HCT116 (cell line): ENCODE results near the gene MBTPS1. TPM values are rescaled to one million over a fixed set of nuclear protein-coding genes. Genes with fewer than 3 reads are reported as not detected.

ENCODE experiments used
- ATAC-seq: fragments of 200-7000 bp; cut with Tn5 transposase; 2 replicates; pipeline ENCODE4 v1.9.1; 2020; ENCODE audit warnings: mild to moderate bottlenecking, moderate library complexity
- BruUV-seq: library from RNA; stranded (reverse); fragments of 400-500 nt; replicated peaks from 2 replicates; lab custom pipeline; 2021; lab: Mats Ljungman, UMichigan
- CTCF ChIA-PET: fragments of 300-600 bp; sonication (Branson Sonifier 250); formaldehyde crosslinking; loops from one replicate; lab custom pipeline; 2021; ENCODE audit warnings: antibody characterized with exemption; lab: Charles Lee
- POLR2A ChIA-PET: fragments of 300-600, 350-600 bp; sonication (Branson Sonifier 250); formaldehyde crosslinking; loops from one replicate; lab custom pipeline; 2021; ENCODE audit warnings: antibody characterized with exemption; lab: Charles Lee
- RAD21 ChIA-PET, 2 experiments: fragments of 300-600 bp; sonication (Branson Sonifier 250); formaldehyde crosslinking; loops; one replicate each; lab custom pipeline; 2023; ENCODE audit warnings: low total read pairs in 2 of 2; ENCODE audit not compliant: uncharacterized antibody in 2 of 2, unreplicated experiment in 2 of 2, low non-redundant PET in 1 of 2; lab: Charles Lee
- DNase-seq: peaks from one replicate; pipeline ENCODE4 v3.0.0-alpha.2; 2010; ENCODE audit warnings: low read depth, low spot score
- H2AFZ ChIP-seq: fragments of 200-600 bp; shearing (Covaris generic), sonication (generic); 2 replicates; pipeline ENCODE4 v1.6.1; 2017; ENCODE audit warnings: low read depth, mixed run types, mixed read lengths, antibody characterized with exemption, low read length; ENCODE audit not compliant: poor library complexity, severe bottlenecking
- H3K27ac ChIP-seq: 2 replicates; pipeline ENCODE4 v1.5.1; 2012; ENCODE audit warnings: low read depth, low read length
- H3K27me3 ChIP-seq: fragments of 200-600 bp; sonication (generic); 2 replicates; pipeline ENCODE4 v1.6.1; 2016; ENCODE audit warnings: mixed run types, low read length, mixed read lengths; ENCODE audit not compliant: insufficient read depth
- H3K36me3 ChIP-seq, 2 experiments: fragments of 200-500 bp in 1 of 2; fragments of 200-600 bp in 1 of 2; sonication (Bioruptor generic) in 1 of 2; sonication (generic) in 1 of 2; 2 replicates each; pipeline versions ENCODE4 v1.5.1 to v1.6.1; 2014 to 2016; ENCODE audit warnings: low read length in 2 of 2, inconsistent platforms in 1 of 2, mixed read lengths in 1 of 2, mixed run types in 1 of 2; ENCODE audit not compliant: insufficient read depth in 2 of 2, control insufficient read depth in 1 of 2
- H3K4me1 ChIP-seq, 2 experiments: fragments of 200-600 bp in 1 of 2; sonication (generic) in 1 of 2; 2 replicates each; pipeline versions ENCODE4 v1.5.1 to v1.6.1; 2012 to 2017; ENCODE audit warnings: low read length in 2 of 2, inconsistent platforms in 1 of 2, mild to moderate bottlenecking in 1 of 2, mixed read lengths in 1 of 2, mixed run types in 1 of 2, moderate library complexity in 1 of 2; ENCODE audit not compliant: insufficient read depth in 2 of 2, control insufficient read depth in 1 of 2
- H3K4me2 ChIP-seq: fragments of 200-600 bp; sonication (generic); 2 replicates; pipeline ENCODE4 v1.6.1; 2017; ENCODE audit warnings: mixed run types, low read length, mixed read lengths
- H3K4me3 ChIP-seq, 2 experiments: fragments of 200-600 bp in 1 of 2; sonication (generic) in 1 of 2; replicated peaks in 1 of 2; 2 replicates each; pipeline ENCODE4 v1.5.1; 2011 to 2016; ENCODE audit warnings: low read length in 2 of 2, control low read depth in 1 of 2, low read depth in 1 of 2, mild to moderate bottlenecking in 1 of 2, mixed read lengths in 1 of 2, mixed run types in 1 of 2
- H3K79me2 ChIP-seq: fragments of 200-600 bp; sonication (generic); 2 replicates; pipeline ENCODE4 v1.6.1; 2017; ENCODE audit warnings: mild to moderate bottlenecking, mixed run types, low read length, moderate library complexity, mixed read lengths; ENCODE audit not compliant: insufficient read depth
- H3K9ac ChIP-seq: fragments of 200-600 bp; sonication (generic); 2 replicates; pipeline ENCODE4 v1.6.1; 2016; ENCODE audit warnings: low read length, mixed read lengths
- H3K9me2 ChIP-seq: fragments of 200-600 bp; sonication (generic), shearing (Covaris generic); 2 replicates; pipeline ENCODE4 v1.6.1; 2017; ENCODE audit warnings: mixed run types, mild to moderate bottlenecking, moderate library complexity; ENCODE audit not compliant: insufficient read depth
- H3K9me3 ChIP-seq, 2 experiments: fragments of 200-500 bp in 1 of 2; fragments of 200-600 bp in 1 of 2; sonication (Bioruptor generic) in 1 of 2; sonication (generic) in 1 of 2; 2 replicates each; pipeline ENCODE4 v1.6.1; 2014 to 2017; ENCODE audit warnings: low read length in 2 of 2, mixed read lengths in 2 of 2, inconsistent platforms in 1 of 2, low read depth in 1 of 2, mild to moderate bottlenecking in 1 of 2, mixed run types in 1 of 2, moderate library complexity in 1 of 2; ENCODE audit not compliant: control insufficient read depth in 1 of 2, insufficient read depth in 1 of 2
- H4K20me1 ChIP-seq: fragments of 200-600 bp; sonication (generic), shearing (Covaris generic); 2 replicates; pipeline ENCODE4 v1.6.1; 2017; ENCODE audit warnings: mixed run types, mild to moderate bottlenecking, moderate library complexity; ENCODE audit not compliant: insufficient read depth
- EGR1 ChIP-seq: IDR thresholded peaks from 2 replicates; pipeline ENCODE4 v1.6.1; 2012; ENCODE audit warnings: low read depth
- ELF1 ChIP-seq: IDR thresholded peaks from 2 replicates; pipeline ENCODE4 v1.6.1; 2012; ENCODE audit warnings: low read depth, borderline replicate concordance
- EZH2 ChIP-seq: fragments of 200-600 bp; sonication (generic); IDR thresholded peaks from 2 replicates; pipeline ENCODE4 v1.6.1; 2017; ENCODE audit warnings: antibody characterized with exemption, mixed run types
- POLR2AphosphoS5 ChIP-seq: IDR thresholded peaks from 2 replicates; pipeline ENCODE4 v1.6.1; 2011; ENCODE audit warnings: mild to moderate bottlenecking, low read depth, low read length, moderate library complexity
- REST ChIP-seq: IDR thresholded peaks from 2 replicates; pipeline ENCODE4 v1.6.1; 2012; ENCODE audit warnings: low read depth
- SP1 ChIP-seq: IDR thresholded peaks from 2 replicates; pipeline ENCODE4 v1.6.1; 2012; ENCODE audit warnings: low read depth
- SRF ChIP-seq: IDR thresholded peaks from 2 replicates; pipeline ENCODE4 v1.6.1; 2012; ENCODE audit warnings: low read depth
- YY1 ChIP-seq: IDR thresholded peaks from 2 replicates; pipeline ENCODE4 v1.6.1; 2011; ENCODE audit warnings: low read length, low read depth, moderate library complexity, mild to moderate bottlenecking; ENCODE audit not compliant: insufficient replicate concordance; ENCODE audit errors: extremely low read depth
- ZBTB33 ChIP-seq: IDR thresholded peaks from 2 replicates; pipeline ENCODE4 v1.6.1; 2011; ENCODE audit warnings: mild to moderate bottlenecking, low read length, moderate library complexity; ENCODE audit not compliant: insufficient replicate concordance; ENCODE audit errors: extremely low read depth
- intact Hi-C: fragments of 100-400 bp; cut with micrococcal nuclease; formaldehyde crosslinking; loops from 2 replicates; pipeline ENCODE4 v1.10.0; 2022
- total RNA-seq: library from RNA; stranded (reverse); gene quantifications from one replicate; pipeline ENCODE4 v1.2.1, GENCODE V29; 2021; ENCODE audit not compliant: unreplicated experiment
- TF ChIP-seq, protein P1 (sequence below): IDR thresholded peaks from 2 replicates; pipeline ENCODE4 v1.6.1; 2012

MBTPS1 gene
- total RNA-seq, 1 experiment from 2014 or later: 111 TPM

DNA sequence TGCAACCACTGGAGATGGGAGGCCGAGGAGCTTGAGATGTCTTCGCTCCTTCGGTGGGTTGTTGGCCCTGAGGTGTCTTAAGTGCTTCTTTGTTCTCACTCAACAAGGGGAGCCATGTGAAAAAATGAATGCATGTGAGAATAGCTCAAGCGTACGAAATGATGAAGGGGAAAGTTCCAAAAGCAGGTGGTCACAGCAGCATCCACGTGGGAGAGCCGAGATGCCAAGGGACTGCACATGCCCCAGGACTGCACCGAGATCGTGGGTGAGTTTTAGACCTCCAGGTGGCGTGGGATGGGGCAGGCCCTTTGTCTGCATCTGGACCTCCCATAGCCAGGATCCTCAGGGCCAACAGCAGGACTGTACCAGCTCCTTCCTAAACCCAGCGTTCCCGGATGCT lies 82.2 kb downstream of the MBTPS1 start:
- TF ChIP-seq EZH2 (no peak), REST (no peak), YY1 (no peak), ZBTB33 (no peak), SP1 (no peak), ELF1 (no peak), POLR2AphosphoS5 (no peak), EGR1 (no peak), SRF (no peak)
- TF ChIP-seq, protein P1, sequence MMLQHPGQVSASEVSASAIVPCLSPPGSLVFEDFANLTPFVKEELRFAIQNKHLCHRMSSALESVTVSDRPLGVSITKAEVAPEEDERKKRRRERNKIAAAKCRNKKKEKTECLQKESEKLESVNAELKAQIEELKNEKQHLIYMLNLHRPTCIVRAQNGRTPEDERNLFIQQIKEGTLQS: no peak
- H3K9ac ChIP-seq: no peak overlapping the region
- no peak overlapping the region for H2AFZ ChIP-seq
- peaks cover 0 to 5% of the 10 kb centered on the region in 2 experiments; a peak in 1 of 4 replicates for H3K9me3 ChIP-seq
- H4K20me1 ChIP-seq: no peaks in the 10 kb centered on the region
- ChIA-PET RAD21 (no interaction called here), POLR2A (no interaction called here), CTCF (no interaction called here)
- no peaks in the 10 kb centered on the region for H3K36me3 ChIP-seq
- no peaks in the 10 kb centered on the region for H3K4me1 ChIP-seq
- DNase-seq (no peak), ATAC-seq (no peak)
- no peaks in the 10 kb centered on the region for H3K27me3 ChIP-seq
- intact Hi-C loops: no loop called here
- BruUV-seq: no TSS peak
- no peak overlapping the region for H3K4me3 ChIP-seq
- H3K27ac ChIP-seq: no peak overlapping the region
- no peaks in the 10 kb centered on the region for H3K79me2 ChIP-seq
- no peak overlapping the region for H3K4me2 ChIP-seq
- no peaks in the 10 kb centered on the region for H3K9me2 ChIP-seq
